ENCODE results near the gene MRPL17. TPM values are rescaled to one million over a fixed set of nuclear protein-coding genes. Genes with fewer than 3 reads are reported as not detected.
A peak's percentile ranks its signal among the peaks of the same experiment; 100 is the strongest.
"Not testable (repeated sequence)": the region's sequence is repeated elsewhere in the genome, so short reads cannot be mapped to it uniquely, and the experiment has no call there.

MRPL17 gene
- total RNA-seq, 1 experiment from 2014 or later: 77.2 TPM

GRCh38 chr11:6692128-6692527 is 9.0 kb upstream of the MRPL17 start:
- no peak for DNase-seq
- no peak overlapping the region for H3K4me3 ChIP-seq
- H3K27me3 ChIP-seq: no peaks in the 10 kb centered on the region
- H3K36me3 ChIP-seq: no peaks in the 10 kb centered on the region
- H3K9me3 ChIP-seq: no peaks in the 10 kb centered on the region

- not testable (repeated sequence) for H3K27me3 ChIP-seq, H3K9me3 ChIP-seq, H3K4me3 ChIP-seq, H3K36me3 ChIP-seq, DNase-seq
Measured at GRCh38 chr11:6690431-6691132, 7.4 kb upstream of the MRPL17 start.

GRCh38 chr11:6687876-6688275 is 4.7 kb upstream of the MRPL17 start:
- Histone ChIP-seq H3K27me3 (no peaks in the 10 kb centered on the region), H3K9me3 (no peaks in the 10 kb centered on the region), H3K4me3 (no peak overlapping the region), H3K36me3 (no peaks in the 10 kb centered on the region)
- DNase-seq: no peak

- Histone ChIP-seq H3K27me3 (no peaks in the 10 kb centered on the region), H3K36me3 (peaks cover 7% of the 10 kb centered on the region)
Measured at GRCh38 chr11:6686006-6686405, 2.9 kb upstream of the MRPL17 start.

GRCh38 chr11:6684068-6684467 is 928 bp upstream of the MRPL17 start:
- not testable (repeated sequence) for DNase-seq, H3K9me3 ChIP-seq, H3K27me3 ChIP-seq
- Histone ChIP-seq H3K36me3 (peaks cover 24% of the 10 kb centered on the region), H3K4me3 (peak overlapping the region; percentile 95)

More at GRCh38 chr11:6686006-6686405, 2.9 kb upstream of the MRPL17 start:
- DNase-seq: no peak
- no peaks in the 10 kb centered on the region for H3K9me3 ChIP-seq
- no peak overlapping the region for H3K4me3 ChIP-seq

- H3K9me3 ChIP-seq: no peaks in the 10 kb centered on the region
- no peak for DNase-seq
- H3K27me3 ChIP-seq: no peaks in the 10 kb centered on the region
- peak overlapping the region; percentile 95 for H3K4me3 ChIP-seq
- peaks cover 24% of the 10 kb centered on the region for H3K36me3 ChIP-seq
Measured at GRCh38 chr11:6682591-6682935, 577 bp downstream of the MRPL17 start.

GRCh38 chr11:6681949-6682348 is 1.2 kb downstream of the MRPL17 start:
- no peaks in the 10 kb centered on the region for H3K9me3 ChIP-seq
- H3K36me3 ChIP-seq: peaks cover 24% of the 10 kb centered on the region
- DNase-seq: no peak
- H3K4me3 ChIP-seq: peak overlapping the region; percentile 95
- no peaks in the 10 kb centered on the region for H3K27me3 ChIP-seq

- peaks cover 24% of the 10 kb centered on the region for H3K36me3 ChIP-seq
- H3K4me3 ChIP-seq: peak overlapping the region; percentile 95
- H3K9me3 ChIP-seq: no peaks in the 10 kb centered on the region
- no peak for DNase-seq
- H3K27me3 ChIP-seq: no peaks in the 10 kb centered on the region
Measured at GRCh38 chr11:6681505-6681904, 1.6 kb downstream of the MRPL17 start.

GRCh38 chr11:6677018-6677417 is 6.1 kb downstream of the MRPL17 start:
- DNase-seq: no peak
- no peaks in the 10 kb centered on the region for H3K9me3 ChIP-seq
- peaks cover 24% of the 10 kb centered on the region for H3K36me3 ChIP-seq

GRCh38 chr11:6674862-6675261 is 8.3 kb downstream of the MRPL17 start:
- Histone ChIP-seq H3K27me3 (no peaks in the 10 kb centered on the region), H3K36me3 (peaks cover 6% of the 10 kb centered on the region; the same call in 1 of the 2 replicates), H3K9me3 (no peaks in the 10 kb centered on the region), H3K4me3 (no peak overlapping the region)
- DNase-seq: no peak

More at GRCh38 chr11:6677018-6677417, 6.1 kb downstream of the MRPL17 start:
- Histone ChIP-seq H3K4me3 (no peak overlapping the region), H3K27me3 (no peaks in the 10 kb centered on the region)

- H3K36me3 ChIP-seq: peaks cover 2% of the 10 kb centered on the region; the same call in 1 of the 2 replicates
- DNase-seq: no peak
Measured at GRCh38 chr11:6674219-6674597, 8.9 kb downstream of the MRPL17 start.

GRCh38 chr11:6673523-6674218 is 9.5 kb downstream of the MRPL17 start:
- no peak for DNase-seq
- Histone ChIP-seq H3K36me3 (no peaks in the 10 kb centered on the region), H3K4me3 (no peak overlapping the region), H3K27me3 (no peaks in the 10 kb centered on the region), H3K9me3 (no peaks in the 10 kb centered on the region)

More at GRCh38 chr11:6674219-6674597, 8.9 kb downstream of the MRPL17 start:
- H3K9me3 ChIP-seq: no peaks in the 10 kb centered on the region
- no peak overlapping the region for H3K4me3 ChIP-seq
- no peaks in the 10 kb centered on the region for H3K27me3 ChIP-seq

GRCh38 chr11:6671991-6672390 is 11.1 kb downstream of the MRPL17 start:
- Histone ChIP-seq H3K4me3 (no peak overlapping the region), H3K9me3 (no peaks in the 10 kb centered on the region), H3K36me3 (no peaks in the 10 kb centered on the region), H3K27me3 (no peaks in the 10 kb centered on the region)
- DNase-seq: no peak

- Histone ChIP-seq H3K4me3 (no peak overlapping the region), H3K9me3 (no peaks in the 10 kb centered on the region), H3K27me3 (no peaks in the 10 kb centered on the region), H3K36me3 (no peaks in the 10 kb centered on the region)
- DNase-seq: no peak
Measured at GRCh38 chr11:6670202-6670830, 12.8 kb downstream of the MRPL17 start.

- H3K4me3 ChIP-seq: no peak overlapping the region
- H3K9me3 ChIP-seq: no peaks in the 10 kb centered on the region
- no peaks in the 10 kb centered on the region for H3K27me3 ChIP-seq
- DNase-seq: no peak
- no peaks in the 10 kb centered on the region for H3K36me3 ChIP-seq
Measured at GRCh38 chr11:6667733-6668374, 15.3 kb downstream of the MRPL17 start.

- Histone ChIP-seq H3K4me3 (no peak overlapping the region), H3K9me3 (no peaks in the 10 kb centered on the region), H3K36me3 (no peaks in the 10 kb centered on the region), H3K27me3 (no peaks in the 10 kb centered on the region)
- no peak for DNase-seq
Measured at GRCh38 chr11:6666302-6667183, 16.6 kb downstream of the MRPL17 start.
